22Rv1 (cell line): ENCODE results near the gene IPO11.

Experiments used
- H3K27ac ChIP-seq: fragments of 450-650 bp; 2 replicates; pipeline ENCODE4 v1.5.1; 2017
- CTCF ChIP-seq: fragments of 450-650 bp; IDR thresholded peaks from 2 replicates; pipeline ENCODE4 v1.5.1; 2017; ENCODE audit warnings: mild to moderate bottlenecking
- ZFX ChIP-seq: fragments of 450-650 bp; IDR thresholded peaks from 2 replicates; pipeline ENCODE4 v1.6.1; 2017; ENCODE audit warnings: antibody characterized with exemption, borderline replicate concordance

The IPO11 gene

GRCh38 chr5:62589504-62589903 lies 176.9 kb downstream of the IPO11 start:
- TF ChIP-seq CTCF (no peak), ZFX (no peak)
- H3K27ac ChIP-seq = no peak overlapping the region

- no peak overlapping the region for H3K27ac ChIP-seq
- TF ChIP-seq CTCF (no peak), ZFX (no peak)
Measured at GRCh38 chr5:62590387-62590786, 177.8 kb downstream of the IPO11 start.

GRCh38 chr5:62592558-62592957 lies 180.0 kb downstream of the IPO11 start:
- TF ChIP-seq ZFX (no peak), CTCF (no peak)
- H3K27ac ChIP-seq = no peak overlapping the region

GRCh38 chr5:62593331-62593730 lies 180.8 kb downstream of the IPO11 start:
- H3K27ac ChIP-seq = no peak overlapping the region
- no peak for TF ChIP-seq CTCF
- no peak for TF ChIP-seq ZFX

- TF ChIP-seq ZFX (no peak), CTCF (no peak)
- no peak overlapping the region for H3K27ac ChIP-seq
Measured at GRCh38 chr5:62594364-62594984, 181.9 kb downstream of the IPO11 start.

GRCh38 chr5:62596096-62596495 lies 183.5 kb downstream of the IPO11 start:
- TF ChIP-seq ZFX (no peak), CTCF (no peak)
- H3K27ac ChIP-seq = no peak overlapping the region

- no peak for TF ChIP-seq CTCF
- TF ChIP-seq ZFX = no peak
- no peak overlapping the region for H3K27ac ChIP-seq
Measured at GRCh38 chr5:62596691-62597090, 184.1 kb downstream of the IPO11 start.
